Smooth muscle cell (in vitro differentiated cells): ENCODE measurements around the gene TMC1. TPM values are rescaled to one million over a fixed set of nuclear protein-coding genes. Genes with fewer than 3 reads are reported as not detected.

ENCODE experiments used
- DNase-seq: peaks from one replicate; lab custom pipeline; 2025; ENCODE audit not compliant: unreplicated experiment; lab: John Stamatoyannopoulos, UW
- H2AFZ ChIP-seq: fragments of 200-600 bp; sonication (generic); 2 replicates; pipeline ENCODE4 v1.6.0; 2016; ENCODE audit warnings: antibody characterized with exemption, low read depth, mild to moderate bottlenecking
- H3F3A ChIP-seq: fragments of 200-600 bp; sonication (generic); 2 replicates; pipeline ENCODE4 v1.6.0; 2017; ENCODE audit warnings: antibody characterized with exemption, low read depth
- H3K27ac ChIP-seq: fragments of 200-600 bp; sonication (generic); 2 replicates; pipeline ENCODE4 v1.5.1; 2016; ENCODE audit warnings: low read depth, mild to moderate bottlenecking
- H3K27me3 ChIP-seq: fragments of 200-600 bp; sonication (generic); 2 replicates; pipeline ENCODE4 v1.6.1; 2016; ENCODE audit warnings: low read depth, mild to moderate bottlenecking
- H3K36me3 ChIP-seq: fragments of 200-600 bp; sonication (generic); 2 replicates; pipeline ENCODE4 v1.5.1; 2016; ENCODE audit warnings: low read depth
- H3K4me1 ChIP-seq: fragments of 200-600 bp; sonication (generic); 2 replicates; pipeline ENCODE4 v1.5.1; 2016; ENCODE audit warnings: low read depth
- H3K4me2 ChIP-seq: fragments of 200-600 bp; sonication (generic); 2 replicates; pipeline ENCODE4 v1.6.0; 2016; ENCODE audit warnings: mild to moderate bottlenecking
- H3K4me3 ChIP-seq: fragments of 200-600 bp; sonication (generic); 2 replicates; pipeline ENCODE4 v1.5.1; 2016; ENCODE audit warnings: mild to moderate bottlenecking
- H3K79me2 ChIP-seq: fragments of 200-600 bp; sonication (generic); 2 replicates; pipeline ENCODE4 v1.6.0; 2016; ENCODE audit warnings: low read depth, mild to moderate bottlenecking
- H3K9ac ChIP-seq: fragments of 200-600 bp; sonication (generic); 2 replicates; pipeline ENCODE4 v1.6.0; 2016; ENCODE audit warnings: low read depth
- H3K9me3 ChIP-seq: fragments of 200-600 bp; sonication (generic); replicated peaks from 2 replicates; pipeline ENCODE4 v1.5.1; 2016; ENCODE audit warnings: low read depth
- H4K20me1 ChIP-seq: fragments of 200-600 bp; sonication (generic); 2 replicates; pipeline ENCODE4 v1.6.0; 2016; ENCODE audit warnings: low read depth
- CTCF ChIP-seq: fragments of 200-600 bp; sonication (generic); IDR thresholded peaks from 2 replicates; pipeline ENCODE4 v1.5.1; 2017; ENCODE audit warnings: borderline replicate concordance, mild to moderate bottlenecking, antibody characterized with exemption; ENCODE audit not compliant: insufficient read depth, poor library complexity, severe bottlenecking
- WGBS: methylation state at CpG from one replicate; pipeline ENCODE4 v1.1.7; 2016; ENCODE audit warnings: low lambda C conversion rate; 5-methylcytosine and 5-hydroxymethylcytosine counted together
- polyA plus RNA-seq: library from polyadenylated mRNA; unstranded; fragments of >200 nt; fragmentation: Nextera tagmentation; extraction: Ambion mirVana; gene quantifications from 2 replicates; pipeline ENCODE4 v1.2.1, GENCODE V29; 2016
- total RNA-seq: library from RNA; depleted of rRNA; stranded (reverse); fragments of >200 nt; gene quantifications from 2 replicates; pipeline ENCODE4 v1.2.3, GENCODE V29; 2014

The TMC1 gene
- total and polyA plus RNA-seq, 2 experiments from 2014 or later = not detected

- H4K20me1 ChIP-seq = no peaks in the 10 kb centered on the region
- H3K4me2 ChIP-seq = peak overlapping the region; percentile 9
- H3K36me3 ChIP-seq = no peaks in the 10 kb centered on the region
- DNase-seq = no peak
- H3K79me2 ChIP-seq = no peaks in the 10 kb centered on the region
- H3K4me1 ChIP-seq = no peaks in the 10 kb centered on the region
- 38% methylated on average over 4 of the region's 4 CpGs for WGBS
- H3K9ac ChIP-seq = no peak overlapping the region
- no peaks in the 10 kb centered on the region for H3K9me3 ChIP-seq
- H3F3A ChIP-seq = no peaks in the 10 kb centered on the region
- no peaks in the 10 kb centered on the region for H3K27me3 ChIP-seq
- H2AFZ ChIP-seq = no peak overlapping the region
- no peak overlapping the region for H3K4me3 ChIP-seq
- TF ChIP-seq CTCF = no peak
- no peak overlapping the region for H3K27ac ChIP-seq
Observed at GRCh38 chr9:72863456-72864094, 342.2 kb downstream of the TMC1 start.

GRCh38 chr9:72864327-72864726 lies 342.9 kb downstream of the TMC1 start:
- no peak overlapping the region for H3K4me3 ChIP-seq
- no peaks in the 10 kb centered on the region for H3K79me2 ChIP-seq
- H3K36me3 ChIP-seq = no peaks in the 10 kb centered on the region
- no peaks in the 10 kb centered on the region for H3K27me3 ChIP-seq
- no peak overlapping the region for H2AFZ ChIP-seq
- TF ChIP-seq CTCF = no peak
- no peak overlapping the region for H3K27ac ChIP-seq
- H4K20me1 ChIP-seq = no peaks in the 10 kb centered on the region
- H3K4me2 ChIP-seq = no peak overlapping the region
- H3K9ac ChIP-seq = no peak overlapping the region
- no peaks in the 10 kb centered on the region for H3K4me1 ChIP-seq
- 57% methylated on average over 1 of the region's 1 CpG for WGBS
- no peaks in the 10 kb centered on the region for H3K9me3 ChIP-seq
- no peaks in the 10 kb centered on the region for H3F3A ChIP-seq
- DNase-seq = no peak

GRCh38 chr9:72871685-72872084 lies 350.3 kb downstream of the TMC1 start:
- no peak overlapping the region for H3K9ac ChIP-seq
- peak overlapping the region; percentile 15 for H2AFZ ChIP-seq
- H3K27ac ChIP-seq = no peak overlapping the region
- no peaks in the 10 kb centered on the region for H3F3A ChIP-seq
- H4K20me1 ChIP-seq = no peaks in the 10 kb centered on the region
- peak; percentile 65 for TF ChIP-seq CTCF
- no peaks in the 10 kb centered on the region for H3K79me2 ChIP-seq
- H3K9me3 ChIP-seq = no peaks in the 10 kb centered on the region
- WGBS = 60% methylated on average over 3 of the region's 3 CpGs
- DNase-seq = no peak
- H3K4me3 ChIP-seq = peak overlapping the region; percentile 7
- H3K4me1 ChIP-seq = no peaks in the 10 kb centered on the region
- peak overlapping the region; percentile 47 for H3K4me2 ChIP-seq
- H3K36me3 ChIP-seq = no peaks in the 10 kb centered on the region
- no peaks in the 10 kb centered on the region for H3K27me3 ChIP-seq

- Histone ChIP-seq H3K9me3 (no peaks in the 10 kb centered on the region), H4K20me1 (no peaks in the 10 kb centered on the region), H3F3A (no peaks in the 10 kb centered on the region), H3K36me3 (no peaks in the 10 kb centered on the region), H3K4me2 (no peak overlapping the region), H3K79me2 (no peaks in the 10 kb centered on the region), H3K4me3 (no peak overlapping the region), H2AFZ (peak overlapping the region; percentile 29), H3K27me3 (no peaks in the 10 kb centered on the region), H3K27ac (no peak overlapping the region), H3K4me1 (no peaks in the 10 kb centered on the region), H3K9ac (no peak overlapping the region)
- no peak for DNase-seq
- no peak for TF ChIP-seq CTCF
- WGBS = 95% methylated on average over 2 of the region's 2 CpGs
Observed at GRCh38 chr9:72872718-72873117, 351.3 kb downstream of the TMC1 start.
